CD4-positive, alpha-beta T cell (primary cell): ENCODE measurements around the gene GAS2. TPM values are rescaled to one million over a fixed set of nuclear protein-coding genes. Genes with fewer than 3 reads are reported as not detected.

Experiments used
- ATAC-seq: fragments of 200-7000 bp; cut with Tn5 transposase; one replicate; pipeline ENCODE4 v1.10.0; 2022; ENCODE audit warnings: mild to moderate bottlenecking; ENCODE audit not compliant: poor library complexity
- CTCF ChIA-PET: fragments of 350-600 bp; sonication (Branson Sonifier 250); formaldehyde crosslinking; loops from one replicate; lab custom pipeline; 2021; ENCODE audit warnings: antibody characterized with exemption, inconsistent platforms; lab: Charles Lee
- POLR2A ChIA-PET: fragments of 350-600 bp; sonication (Branson Sonifier 250); formaldehyde crosslinking; loops from one replicate; lab custom pipeline; 2021; ENCODE audit warnings: antibody characterized with exemption, inconsistent platforms; lab: Charles Lee
- DNase-seq, 14 experiments: peaks; one replicate each; pipeline ENCODE4 v3.0.0-alpha.2; 2013 to 2020; ENCODE audit warnings: mixed read lengths in 2 of 14
- H3K27ac ChIP-seq, 2 donors: one replicate each; pipeline versions ENCODE4 v1.5.1 to v1.7.0; 2013; ENCODE audit warnings: low read length in 2 of 2, low read depth in 1 of 2, mild to moderate bottlenecking in 1 of 2
- H3K27me3 ChIP-seq, 2 experiments: 1 replicate in 1 of 2; 2 replicates in 1 of 2; pipeline versions ENCODE4 v1.6.1 to v1.7.0; 2013; ENCODE audit warnings: low read length in 2 of 2, control low read depth in 1 of 2, mild to moderate bottlenecking in 1 of 2, moderate library complexity in 1 of 2; ENCODE audit not compliant: insufficient read depth in 2 of 2, control insufficient read depth in 1 of 2
- H3K36me3 ChIP-seq: one replicate; pipeline ENCODE4 v1.6.1; 2013; ENCODE audit warnings: low read length, control low read depth; ENCODE audit not compliant: insufficient read depth
- H3K4me1 ChIP-seq: one replicate; pipeline ENCODE4 v1.6.1; 2013; ENCODE audit warnings: low read length, control low read depth; ENCODE audit not compliant: insufficient read depth
- H3K4me3 ChIP-seq: one replicate; pipeline ENCODE4 v1.5.1; 2013; ENCODE audit warnings: mild to moderate bottlenecking, low read length, moderate library complexity
- H3K9me3 ChIP-seq, 2 experiments: 1 replicate in 1 of 2; 2 replicates in 1 of 2; pipeline versions ENCODE4 v1.6.1 to v1.7.0; 2013; ENCODE audit warnings: low read length in 2 of 2, mild to moderate bottlenecking in 2 of 2, control low read depth in 1 of 2, moderate library complexity in 1 of 2; ENCODE audit not compliant: control insufficient read depth in 1 of 2, insufficient read depth in 1 of 2
- H3K27ac Mint-ChIP-seq: one replicate; pipeline ENCODE4 v1.8.0; 2020; ENCODE audit warnings: mixed read lengths
- H3K27me3 Mint-ChIP-seq: one replicate; pipeline ENCODE4 v1.8.0; 2021; ENCODE audit warnings: mixed read lengths
- H3K36me3 Mint-ChIP-seq: one replicate; pipeline ENCODE4 v1.8.0; 2021; ENCODE audit warnings: low read depth, mixed read lengths
- H3K4me1 Mint-ChIP-seq: one replicate; pipeline ENCODE4 v1.8.0; 2021; ENCODE audit warnings: low read depth, mixed read lengths
- H3K4me3 Mint-ChIP-seq: one replicate; pipeline ENCODE4 v1.8.0; 2020; ENCODE audit warnings: mild to moderate bottlenecking, mixed read lengths
- H3K9me3 Mint-ChIP-seq: one replicate; pipeline ENCODE4 v1.8.0; 2020; ENCODE audit warnings: mixed read lengths
- CTCF ChIP-seq: fragments of 200-600 bp; IDR thresholded peaks from one replicate; pipeline ENCODE4 v1.8.0; 2022; ENCODE audit warnings: antibody characterized with exemption, mild to moderate bottlenecking
- intact Hi-C, 2 experiments: fragments of 100-400 bp; cut with DNase I in 1 of 2; cut with micrococcal nuclease in 1 of 2; formaldehyde crosslinking; loops; one replicate each; pipeline versions ENCODE4 v1.15.1 to v1.9.0; 2023 to 2025; cut with DNase I, micrococcal nuclease
- total RNA-seq, 174 experiments: library from RNA in 2 of 174; stranded (reverse) in 2 of 174; gene quantifications; one replicate each; pipeline ENCODE4 v1.2.3 and lab custom pipeline; 2021 to 2026

GAS2 gene
- total RNA-seq, 2 experiments from 2014 or later, result 2.2 to 2.9 TPM

DNA sequence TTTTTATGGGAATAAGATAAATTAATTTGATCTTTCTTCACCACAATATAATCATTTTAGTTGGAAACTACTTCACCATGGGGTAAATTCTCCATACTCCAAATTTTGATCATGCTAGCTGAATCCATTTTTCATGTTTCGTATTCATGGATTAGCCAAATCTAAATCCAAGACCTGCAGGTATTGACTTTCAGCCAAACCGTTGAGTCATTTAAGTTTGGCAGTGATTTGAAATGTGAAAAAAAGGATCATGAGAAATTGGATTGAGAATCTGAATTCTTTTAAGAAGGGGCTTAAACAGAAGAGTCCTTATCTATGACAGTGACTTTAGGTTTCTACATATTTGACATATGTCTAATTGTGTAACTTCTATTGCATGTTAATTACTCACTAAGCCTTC lies 5.3 kb downstream of the GAS2 start:
- no peak for ATAC-seq
- H3K4me3 ChIP-seq, result no peak overlapping the region
- no peak overlapping the region for H3K4me3 Mint-ChIP-seq
- TF ChIP-seq CTCF, result no peak
- peaks cover 17 to 34% of the 10 kb centered on the region in 2 experiments for H3K27me3 ChIP-seq
- no peaks in the 10 kb centered on the region for H3K36me3 ChIP-seq
- no peaks in the 10 kb centered on the region for H3K9me3 ChIP-seq
- POLR2A ChIA-PET, result no interaction called here
- peaks cover 50% of the 10 kb centered on the region for H3K27me3 Mint-ChIP-seq
- no peaks in the 10 kb centered on the region for H3K9me3 Mint-ChIP-seq
- H3K27ac ChIP-seq, result no peak overlapping the region
- H3K36me3 Mint-ChIP-seq, result no peaks in the 10 kb centered on the region
- intact Hi-C loops, result loop anchor here (2.0 to 5.0 kb wide), 2 partner anchors 59 to 116 kb away; no protein-coding TSS in a partner anchor
- peaks cover 6% of the 10 kb centered on the region for H3K4me1 Mint-ChIP-seq
- DNase-seq, result no peak
- H3K4me1 ChIP-seq, result peaks cover 5% of the 10 kb centered on the region
- H3K27ac Mint-ChIP-seq, result no peak overlapping the region
- CTCF ChIA-PET, result no interaction called here

DNA sequence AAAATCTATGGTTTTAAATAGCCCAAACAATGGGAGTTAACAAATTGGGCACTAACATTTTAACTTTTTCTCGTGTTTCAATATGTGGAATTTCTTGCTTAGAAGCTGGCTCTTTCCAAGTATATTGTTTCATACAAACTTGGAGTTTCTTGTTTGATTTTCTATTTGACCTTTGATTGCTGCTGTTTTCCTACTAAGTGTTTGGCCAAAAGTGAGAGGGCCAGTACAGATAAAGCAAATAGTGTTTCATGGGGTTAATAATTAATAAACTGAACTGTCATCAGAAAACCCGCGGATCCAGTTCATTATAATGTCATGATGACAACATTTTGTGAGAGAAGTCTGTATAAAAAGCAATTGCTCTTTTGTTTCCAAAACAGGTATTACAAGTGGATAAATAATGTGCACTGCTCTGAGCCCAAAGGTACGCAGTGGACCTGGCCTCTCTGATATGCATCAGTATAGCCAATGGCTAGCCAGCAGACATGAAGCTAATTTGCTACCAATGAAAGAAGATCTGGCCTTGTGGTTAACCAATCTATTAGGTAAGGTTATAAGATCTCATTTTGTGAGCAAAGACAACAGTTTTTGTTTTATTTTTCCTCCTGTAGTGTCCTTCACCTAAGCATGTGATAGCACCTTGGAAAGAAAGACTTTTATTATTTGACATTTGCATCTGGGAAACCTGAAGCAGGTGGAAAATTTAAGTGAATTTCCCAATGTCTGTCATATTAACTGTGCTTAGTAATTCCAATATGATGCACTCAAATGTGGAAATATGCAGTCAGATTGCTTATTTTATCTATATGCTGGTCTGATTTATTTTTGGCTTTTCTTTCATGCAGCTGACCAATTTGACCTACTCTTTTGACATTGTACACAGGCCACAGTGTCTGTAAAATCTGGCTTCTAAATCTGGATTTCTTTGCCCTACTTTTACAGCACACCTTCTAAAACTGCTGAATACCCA lies 8.3 kb downstream of the GAS2 start:
- peaks cover 23% of the 10 kb centered on the region for H3K27me3 Mint-ChIP-seq
- Histone ChIP-seq H3K27me3 (peaks cover 0 to 11% of the 10 kb centered on the region in 2 experiments), H3K36me3 (no peaks in the 10 kb centered on the region), H3K4me3 (no peak overlapping the region), H3K4me1 (no peaks in the 10 kb centered on the region), H3K27ac (no peak overlapping the region), H3K9me3 (no peaks in the 10 kb centered on the region)
- no peaks in the 10 kb centered on the region for H3K4me1 Mint-ChIP-seq
- no peak for ATAC-seq
- DNase-seq, result no peak
- intact Hi-C loops, result loop anchor here (5.0 kb wide), 1 partner anchor 113 kb away; no protein-coding TSS in a partner anchor
- no peak overlapping the region for H3K27ac Mint-ChIP-seq
- H3K4me3 Mint-ChIP-seq, result no peak overlapping the region
- CTCF ChIA-PET, result no interaction called here
- POLR2A ChIA-PET, result interaction anchor here (0.5 kb wide), 1 partner anchor 48 kb away, joined by 3 read pairs; no protein-coding TSS in a partner anchor
- H3K9me3 Mint-ChIP-seq, result no peaks in the 10 kb centered on the region
- H3K36me3 Mint-ChIP-seq, result no peaks in the 10 kb centered on the region
- TF ChIP-seq CTCF, result no peak

GRCh38 chr11:22677153-22677903 lies 10.9 kb downstream of the GAS2 start:
- Histone ChIP-seq H3K36me3 (no peaks in the 10 kb centered on the region), H3K4me3 (no peak overlapping the region), H3K27ac (no peak overlapping the region), H3K27me3 (no peaks in the 10 kb centered on the region), H3K9me3 (no peaks in the 10 kb centered on the region), H3K4me1 (no peaks in the 10 kb centered on the region)
- no peak overlapping the region for H3K27ac Mint-ChIP-seq
- no peak for DNase-seq
- H3K4me1 Mint-ChIP-seq, result no peaks in the 10 kb centered on the region
- no peak overlapping the region for H3K4me3 Mint-ChIP-seq
- no peaks in the 10 kb centered on the region for H3K9me3 Mint-ChIP-seq
- no peak for TF ChIP-seq CTCF
- no peaks in the 10 kb centered on the region for H3K36me3 Mint-ChIP-seq
- ATAC-seq, result no peak
- POLR2A ChIA-PET, result interaction anchor here (0.9 kb wide), 1 partner anchor 11 kb away, joined by 3 read pairs; the partner anchor contains the start of gene GAS2
- CTCF ChIA-PET, result no interaction called here
- intact Hi-C loops, result no loop called here
- peaks cover 10% of the 10 kb centered on the region for H3K27me3 Mint-ChIP-seq
